Femur (tissue), 1 donor: ENCODE measurements around the gene FUOM.
A peak's percentile ranks its signal among the peaks of the same experiment; 100 is the strongest.

ENCODE experiments used
- DNase-seq: peaks from one replicate; pipeline ENCODE4 v3.0.0-alpha.2; 2017

The FUOM gene

DNA sequence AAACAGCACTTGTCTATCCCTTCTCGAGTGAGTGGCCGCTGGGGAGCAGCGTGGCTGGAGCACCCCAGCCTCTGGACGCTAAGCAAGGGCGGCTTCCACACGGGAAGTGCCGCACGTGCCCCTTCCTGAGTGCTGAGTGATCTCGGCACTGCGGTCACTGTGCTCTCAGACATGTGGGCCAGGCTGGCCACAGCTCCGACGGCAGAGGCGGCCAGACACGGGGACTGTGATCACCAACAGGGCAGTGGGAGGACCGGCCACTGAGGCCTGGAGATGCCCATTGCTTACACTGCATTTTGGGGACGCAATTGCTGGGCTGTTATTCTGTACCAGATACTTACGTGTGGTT, 8.3 kb upstream of the FUOM start:
- DNase-seq = no peak

DNA sequence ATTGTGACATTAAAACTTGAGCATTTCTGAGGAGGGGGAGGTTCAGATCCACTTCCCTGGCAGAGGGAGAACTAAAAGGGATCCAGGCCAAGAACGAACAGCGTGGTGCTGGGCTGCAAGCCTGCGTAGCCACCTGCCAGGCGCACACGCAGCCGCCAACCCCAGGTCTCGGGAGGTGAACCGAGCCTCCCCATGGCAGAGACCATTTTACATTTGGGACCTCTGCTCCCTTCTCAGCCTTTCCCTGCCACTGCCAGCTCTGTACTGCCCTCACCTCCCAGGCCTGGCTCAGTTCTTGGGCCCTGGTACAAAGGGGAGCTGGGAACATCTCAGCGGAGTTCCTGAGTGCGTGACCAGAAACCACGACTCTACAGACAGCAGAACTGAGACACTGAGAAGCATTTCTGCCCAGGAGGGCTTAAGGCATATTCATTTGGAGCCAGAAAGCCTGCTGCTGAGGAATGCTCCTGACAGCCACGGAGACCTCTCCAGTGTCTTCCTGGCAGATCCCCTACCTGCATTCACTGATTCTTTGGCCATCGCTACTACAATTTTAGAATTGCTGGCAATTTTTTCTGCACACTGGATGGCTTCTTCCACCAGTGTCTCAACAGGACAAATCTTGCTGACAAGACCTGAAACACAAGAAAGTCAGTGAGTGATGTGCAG, 7.8 kb upstream of the FUOM start:
- no peak for DNase-seq

DNA sequence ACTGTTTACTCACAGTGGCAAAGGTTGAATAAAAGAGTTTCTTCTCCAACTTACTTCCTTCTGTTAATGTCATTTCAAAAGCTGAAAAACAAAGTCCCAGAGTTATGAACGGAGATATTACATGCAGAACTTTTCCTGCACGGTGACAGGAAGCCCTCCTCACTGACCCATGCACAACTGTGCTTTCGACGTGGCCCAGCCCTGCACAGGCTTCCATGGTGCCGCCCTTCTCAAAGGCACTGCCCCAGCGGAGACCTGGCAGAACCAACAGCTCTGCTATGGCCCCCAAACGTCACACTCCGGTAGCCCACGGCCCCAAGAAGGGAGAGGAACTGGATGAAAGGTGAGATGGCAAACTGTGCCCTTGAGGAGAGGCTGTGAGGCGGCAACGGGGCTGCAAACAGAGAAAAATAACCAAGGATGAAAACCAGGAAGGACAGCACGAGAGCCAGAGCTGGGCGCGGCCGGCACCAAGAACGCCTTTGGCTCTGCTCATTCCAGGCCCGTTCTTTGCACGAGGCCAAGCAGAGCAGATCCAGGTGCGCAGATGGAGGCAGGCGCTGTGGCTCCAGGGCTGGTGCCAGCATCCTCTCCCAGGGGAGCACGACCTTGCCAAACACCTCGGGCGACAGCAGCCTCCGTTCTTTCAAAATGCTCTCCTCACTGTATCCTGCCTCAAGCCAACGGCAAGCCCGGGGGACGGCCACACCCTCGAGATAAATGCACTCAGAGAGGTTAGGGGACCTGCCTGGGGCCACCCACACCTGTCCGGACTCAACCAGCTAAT, 7.0 kb upstream of the FUOM start:
- DNase-seq = no peak

DNA sequence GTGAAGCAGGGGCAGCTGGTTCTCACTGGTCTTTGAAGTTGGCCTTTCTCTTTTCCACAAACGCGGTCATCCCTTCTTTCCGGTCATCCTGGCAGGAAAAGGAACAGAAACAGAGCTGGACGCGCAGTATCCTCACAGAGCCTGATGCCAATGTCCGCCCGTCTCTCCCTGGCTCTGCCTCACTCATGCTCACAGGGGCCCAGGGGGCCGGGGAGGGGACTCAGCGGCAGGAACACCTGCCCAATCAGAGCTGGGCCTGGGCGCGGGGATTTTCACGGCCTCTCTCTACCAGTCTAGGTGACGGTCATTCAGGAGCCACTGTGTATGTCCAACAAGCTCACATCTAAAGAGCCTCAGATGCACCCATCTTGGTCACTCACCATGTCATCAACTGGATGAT, 5.0 kb upstream of the FUOM start:
- peak; percentile 13 for DNase-seq

DNA sequence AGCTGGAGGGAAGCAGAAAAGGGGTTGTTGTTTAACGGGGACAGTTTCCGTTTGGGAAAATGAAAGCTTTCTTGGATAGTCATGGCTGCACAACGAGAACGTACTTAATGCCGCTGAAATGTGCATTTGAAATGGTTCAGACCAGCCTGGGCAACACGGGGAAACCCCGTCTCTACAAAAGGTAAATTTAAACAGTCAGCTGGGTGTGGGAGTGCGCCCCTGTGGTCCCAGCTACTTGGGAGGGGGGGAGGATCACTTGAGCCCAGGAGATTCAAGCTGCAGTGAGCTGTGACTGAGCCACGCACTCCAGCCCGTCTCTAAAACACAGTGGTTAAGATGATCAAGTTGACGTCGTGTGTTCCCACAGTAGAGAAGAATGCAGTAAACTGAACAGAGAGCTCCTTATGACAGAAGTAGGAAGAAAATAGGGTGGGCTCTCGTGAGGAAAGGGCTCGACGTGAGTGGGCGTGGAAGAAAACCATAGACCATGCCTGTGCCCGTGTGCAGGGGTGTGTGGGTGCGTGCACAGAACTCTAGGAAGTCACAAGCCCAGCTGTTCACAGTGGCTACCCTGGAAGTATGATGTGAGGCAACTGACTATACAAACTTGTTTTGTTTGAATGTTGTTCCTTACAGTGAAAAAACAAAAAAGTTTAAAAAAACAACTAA, 4.1 kb upstream of the FUOM start:
- DNase-seq = no peak

DNA sequence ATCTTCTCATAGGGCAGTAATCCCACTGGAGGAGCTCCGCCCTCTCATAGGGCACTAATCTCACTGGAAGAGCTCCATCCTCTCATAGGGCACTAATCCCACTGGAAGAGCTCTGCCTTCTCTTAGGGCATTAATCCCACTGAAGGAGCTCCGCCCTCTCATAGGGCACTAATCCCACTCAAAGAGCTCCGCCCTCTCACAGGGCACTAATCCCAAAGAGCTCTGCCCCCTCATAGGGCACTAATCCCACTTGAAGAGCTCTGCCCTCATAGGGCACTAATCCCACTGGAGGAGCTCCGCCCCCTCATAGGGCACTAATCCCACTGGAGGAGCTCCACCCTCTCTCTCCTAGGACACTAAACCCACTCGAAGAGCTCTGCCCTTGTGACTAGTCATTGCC, 3.4 kb upstream of the FUOM start:
- DNase-seq = no peak

DNA sequence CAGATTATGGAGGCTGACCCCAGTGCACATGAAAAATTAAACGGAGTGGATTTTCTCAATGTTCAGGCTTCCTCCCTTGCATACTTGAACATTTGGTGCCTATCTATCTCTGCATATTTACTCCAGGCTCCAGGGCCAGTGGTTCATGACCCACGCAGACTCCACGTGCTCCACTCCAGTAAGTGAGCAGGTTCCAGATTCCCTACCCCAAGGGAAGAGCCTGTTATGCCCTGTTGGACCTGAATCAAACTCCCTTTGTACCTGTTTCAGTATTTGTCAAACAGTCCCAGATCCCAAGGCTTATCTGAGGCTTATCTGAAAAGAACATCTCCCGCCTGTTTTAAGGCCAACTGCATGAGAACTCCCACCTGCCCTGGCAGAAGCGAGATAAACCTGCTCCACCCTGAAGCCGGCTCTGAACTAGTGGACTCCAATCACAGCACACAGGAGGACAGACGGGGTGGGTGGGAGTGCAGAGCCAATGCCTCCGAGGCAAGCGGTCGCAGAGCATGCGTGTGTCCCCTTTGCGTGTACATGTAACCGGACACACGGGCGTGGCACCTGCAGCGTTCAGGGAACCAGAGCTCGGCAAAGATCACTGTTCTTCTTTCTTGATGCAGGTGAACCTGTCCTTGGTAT, 2.3 kb upstream of the FUOM start:
- no peak for DNase-seq

DNA sequence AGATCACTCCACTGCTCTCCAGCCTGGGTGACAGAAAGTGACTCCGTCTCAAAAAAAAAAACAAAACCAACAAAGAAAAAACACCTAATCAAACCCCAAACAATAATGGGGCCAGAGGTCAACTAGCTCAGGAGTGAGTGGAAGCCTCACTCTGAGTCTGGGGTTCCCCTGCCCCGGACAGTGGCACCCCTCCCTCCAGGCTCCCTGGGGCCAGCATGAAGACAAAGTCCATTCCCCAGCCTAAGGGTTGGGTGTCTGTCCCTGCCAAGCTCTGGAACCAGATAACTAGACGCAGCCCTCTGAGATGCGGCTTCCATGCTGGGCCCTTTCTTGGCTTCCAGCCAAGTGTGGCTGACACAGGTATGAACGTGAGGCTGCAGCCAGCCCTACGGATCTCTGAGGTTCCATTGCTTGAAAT, 1.7 kb upstream of the FUOM start:
- DNase-seq = no peak

DNA sequence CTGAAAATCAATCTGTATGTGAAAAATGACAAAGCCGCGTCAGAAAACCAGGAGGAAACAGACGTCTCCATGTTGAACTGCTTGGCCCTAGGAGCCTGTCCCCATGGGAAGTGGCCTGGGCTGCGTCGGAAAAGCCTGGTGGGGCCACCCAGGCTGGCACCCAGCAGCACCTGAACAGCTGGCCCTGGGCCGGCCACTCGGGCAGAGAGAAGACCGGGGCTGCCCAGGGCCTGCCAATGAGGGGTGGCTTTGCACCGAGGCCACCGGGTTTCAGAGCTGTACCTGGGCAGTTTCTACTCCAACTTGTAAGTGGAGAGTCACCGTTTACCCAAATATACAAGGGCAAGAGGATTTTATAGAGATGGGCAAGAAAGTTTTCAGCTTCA, 1.1 kb upstream of the FUOM start:
- no peak for DNase-seq

DNA sequence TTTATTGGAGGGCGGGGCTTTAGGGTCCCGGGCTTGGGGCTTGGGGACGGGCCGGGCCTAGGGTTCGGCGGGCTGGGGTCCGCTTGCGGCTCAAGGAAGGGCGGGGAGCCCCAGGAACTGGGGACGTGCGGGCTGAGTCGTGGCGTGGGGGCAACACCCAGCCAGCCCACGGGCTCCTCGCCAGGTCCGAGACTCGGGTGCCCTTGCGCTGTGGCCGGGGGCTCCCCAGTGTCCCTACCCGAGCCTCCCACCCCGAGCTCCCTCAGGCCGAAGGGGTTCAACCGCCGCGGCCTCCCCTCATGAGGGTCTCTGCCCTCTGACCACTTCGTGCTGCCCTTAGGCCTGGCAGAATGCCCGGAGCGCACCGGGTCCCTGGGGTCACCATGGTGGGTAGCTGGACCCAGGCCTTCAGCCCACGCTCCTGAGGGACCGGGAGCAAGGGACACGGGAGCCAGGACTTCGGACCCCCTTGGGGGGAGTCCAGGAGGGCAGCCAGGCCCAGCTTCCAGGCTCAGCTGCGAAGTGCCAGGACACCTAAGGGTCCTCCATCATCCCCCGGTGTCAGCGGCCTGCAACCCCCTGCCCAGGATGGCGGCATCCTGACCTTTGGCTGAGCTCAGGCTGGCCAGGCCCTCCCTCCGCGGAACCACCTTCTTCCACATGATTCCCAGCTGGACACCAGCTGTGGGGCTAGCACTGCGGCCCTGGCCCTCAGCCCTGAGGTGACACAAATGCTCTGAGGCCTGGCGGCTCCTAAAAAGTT, 524 bp upstream of the FUOM start:
- DNase-seq = no peak

DNA sequence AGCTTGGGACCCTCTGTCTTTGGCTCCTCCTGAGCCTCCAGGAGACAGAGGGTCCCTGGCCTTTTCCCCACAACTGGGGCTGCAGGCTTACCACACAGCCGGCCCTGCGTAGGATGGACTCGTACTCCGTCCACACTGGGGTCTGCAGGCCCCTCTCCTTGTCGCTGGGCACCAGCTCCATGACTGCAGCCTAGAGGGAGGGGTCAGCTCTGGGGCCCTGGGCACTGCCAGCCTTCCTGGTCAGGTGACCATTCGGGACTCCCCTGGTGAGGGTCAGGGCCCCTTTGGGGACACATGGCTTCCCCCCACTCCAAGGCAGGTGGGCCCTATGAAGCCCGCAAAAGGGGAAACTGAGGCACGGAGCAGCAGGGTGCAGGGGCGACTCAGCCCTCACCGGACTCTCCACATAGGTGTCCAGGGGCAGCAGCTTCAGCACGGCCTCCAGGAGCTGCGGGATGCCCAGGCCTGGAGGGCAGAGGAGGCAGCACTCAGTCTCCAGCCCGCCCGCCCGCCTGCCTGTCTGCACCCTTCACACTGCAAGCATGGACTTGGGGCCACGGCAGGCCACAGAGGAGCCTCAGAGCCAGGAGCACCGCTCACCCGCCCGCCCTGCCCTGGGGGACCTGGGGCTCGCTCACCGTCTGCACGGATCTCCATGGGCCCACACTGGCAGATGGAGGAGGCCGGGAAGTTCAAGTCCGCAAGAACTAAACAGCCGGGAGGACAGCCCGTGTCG, 1.1 kb downstream of the FUOM start:
- DNase-seq = no peak

DNA sequence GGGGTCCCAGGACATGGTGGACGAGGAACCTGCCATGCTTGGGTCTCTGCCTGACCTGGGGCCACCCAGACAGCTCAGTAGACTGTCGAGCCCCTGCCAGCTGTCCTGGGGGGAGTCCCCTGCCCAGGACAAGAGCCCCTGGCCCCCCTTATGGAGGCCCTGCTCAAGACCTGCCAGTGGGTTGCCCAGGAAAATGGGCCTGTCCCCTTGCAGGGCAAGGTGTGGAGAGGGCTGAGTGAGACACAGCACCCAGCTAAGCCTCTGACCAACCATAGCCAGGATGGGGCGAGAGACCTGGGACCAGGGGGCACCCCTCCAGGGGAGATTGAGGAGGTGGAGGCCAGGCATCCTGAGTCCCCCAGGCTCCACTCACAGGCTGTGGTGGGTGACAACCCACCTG, 1.8 kb downstream of the FUOM start:
- no peak for DNase-seq

DNA sequence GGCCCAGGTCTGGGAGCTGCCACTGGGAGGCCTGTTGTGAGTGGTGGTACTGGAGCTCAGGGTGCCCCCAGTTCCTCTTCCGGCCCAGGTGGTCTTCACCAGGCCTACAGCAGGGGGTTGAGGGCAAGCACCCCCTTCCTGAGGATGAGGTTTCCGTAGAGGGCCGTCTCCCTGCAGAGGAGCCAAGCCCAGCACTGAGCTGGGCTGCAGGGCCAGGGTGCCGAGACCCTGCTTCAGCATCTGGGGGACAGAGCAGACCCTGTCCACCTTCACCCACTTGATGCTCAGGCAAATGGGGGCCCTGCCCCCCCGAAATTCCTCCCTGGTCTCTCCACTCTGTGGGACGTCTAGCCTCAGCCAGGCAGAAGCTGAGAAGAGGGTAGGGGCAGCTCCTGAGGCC, 2.6 kb downstream of the FUOM start:
- DNase-seq = no peak

DNA sequence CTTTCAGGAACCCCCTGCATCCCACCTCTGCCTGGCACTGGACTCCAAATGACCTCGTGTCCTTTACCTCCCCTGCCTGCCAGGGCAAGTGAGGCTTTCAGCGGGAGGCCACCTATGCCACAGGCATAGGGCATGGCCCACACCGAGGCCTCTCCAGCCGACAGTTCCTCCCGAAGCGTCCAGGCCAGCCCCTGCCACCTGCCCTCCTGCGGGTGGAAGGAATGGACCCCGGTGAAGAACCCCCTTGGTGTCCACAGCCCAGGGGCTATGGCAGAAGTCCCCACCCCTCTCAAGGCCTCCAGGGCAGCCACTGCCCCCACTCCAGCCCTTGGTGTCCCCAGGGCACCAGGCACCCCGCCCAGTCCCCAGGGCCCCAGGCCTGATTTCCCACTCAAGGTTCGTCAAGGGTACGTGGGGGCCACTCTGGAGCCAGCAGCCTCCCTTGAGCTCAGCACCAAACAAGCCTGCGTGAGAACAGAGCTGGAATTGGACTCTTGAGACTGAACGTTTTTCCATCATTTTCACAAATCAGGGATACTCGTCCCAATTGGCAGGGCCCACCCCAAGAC, 3.1 kb downstream of the FUOM start:
- no peak for DNase-seq

DNA sequence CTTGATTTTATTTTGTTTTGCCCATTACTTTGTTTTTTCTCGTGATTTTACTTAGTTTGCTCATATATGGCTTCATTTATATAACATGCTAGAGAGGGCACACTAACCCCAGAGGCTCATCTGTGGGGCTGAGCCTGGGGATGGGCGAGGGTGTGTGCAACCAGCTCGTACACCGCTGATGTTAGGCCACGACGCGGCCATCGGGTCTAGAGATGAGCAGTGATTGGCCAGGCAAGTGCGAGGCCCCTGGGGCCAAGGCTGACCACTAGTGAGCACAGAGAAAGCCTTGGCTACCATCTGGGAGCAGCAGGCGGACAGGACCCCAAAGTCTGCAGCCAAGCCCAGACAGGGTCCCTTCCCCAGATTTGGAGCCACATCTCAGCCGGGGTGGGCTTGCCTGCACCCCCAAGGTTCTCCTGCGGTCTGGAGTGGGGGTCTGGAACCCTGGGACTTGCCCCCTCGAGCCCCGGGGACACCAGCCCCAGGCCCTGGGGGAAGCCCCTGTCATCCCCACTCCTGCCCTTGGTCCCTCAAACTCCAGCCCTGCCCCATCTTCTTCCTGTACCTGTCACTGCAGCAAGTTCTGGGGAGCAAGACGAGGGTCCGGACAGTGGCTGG, 3.7 kb downstream of the FUOM start:
- no peak for DNase-seq

DNA sequence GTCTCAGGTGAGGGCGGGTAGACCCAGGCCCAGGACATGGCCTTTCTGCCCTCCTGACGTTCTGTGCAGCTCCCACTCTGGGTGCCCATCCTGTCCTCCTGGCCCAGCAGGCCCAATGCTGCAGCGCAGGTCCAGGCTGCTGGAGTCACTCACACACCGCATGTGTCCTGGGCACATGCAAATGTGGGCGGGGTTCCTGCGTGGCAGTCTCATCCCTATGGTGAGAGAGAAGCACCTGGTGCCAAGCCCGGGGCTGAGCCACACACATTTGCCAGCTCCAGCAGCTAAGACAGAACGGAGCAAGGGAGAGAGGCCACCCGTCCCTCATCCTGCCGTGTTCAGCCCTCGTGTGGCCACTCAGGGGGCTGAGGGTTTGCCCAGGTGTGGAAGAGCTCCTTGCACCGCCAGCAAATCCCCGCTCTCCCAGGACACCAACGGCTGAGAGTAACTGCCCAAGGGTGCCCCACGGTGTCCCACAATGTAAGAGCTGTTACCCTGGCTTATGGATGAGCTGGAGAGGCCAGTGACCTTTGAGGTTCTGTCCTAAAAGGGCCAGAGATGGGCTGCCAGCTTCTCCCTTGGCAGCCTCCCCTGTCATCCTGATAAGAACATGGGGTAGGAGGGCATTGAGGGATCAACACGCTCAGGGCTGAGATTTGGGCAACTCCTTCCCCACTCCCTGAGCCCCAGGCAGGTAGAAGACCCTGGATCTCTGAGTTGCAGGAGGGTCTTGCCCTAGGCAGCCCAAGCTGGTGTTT, 4.4 kb downstream of the FUOM start:
- no peak for DNase-seq

DNA sequence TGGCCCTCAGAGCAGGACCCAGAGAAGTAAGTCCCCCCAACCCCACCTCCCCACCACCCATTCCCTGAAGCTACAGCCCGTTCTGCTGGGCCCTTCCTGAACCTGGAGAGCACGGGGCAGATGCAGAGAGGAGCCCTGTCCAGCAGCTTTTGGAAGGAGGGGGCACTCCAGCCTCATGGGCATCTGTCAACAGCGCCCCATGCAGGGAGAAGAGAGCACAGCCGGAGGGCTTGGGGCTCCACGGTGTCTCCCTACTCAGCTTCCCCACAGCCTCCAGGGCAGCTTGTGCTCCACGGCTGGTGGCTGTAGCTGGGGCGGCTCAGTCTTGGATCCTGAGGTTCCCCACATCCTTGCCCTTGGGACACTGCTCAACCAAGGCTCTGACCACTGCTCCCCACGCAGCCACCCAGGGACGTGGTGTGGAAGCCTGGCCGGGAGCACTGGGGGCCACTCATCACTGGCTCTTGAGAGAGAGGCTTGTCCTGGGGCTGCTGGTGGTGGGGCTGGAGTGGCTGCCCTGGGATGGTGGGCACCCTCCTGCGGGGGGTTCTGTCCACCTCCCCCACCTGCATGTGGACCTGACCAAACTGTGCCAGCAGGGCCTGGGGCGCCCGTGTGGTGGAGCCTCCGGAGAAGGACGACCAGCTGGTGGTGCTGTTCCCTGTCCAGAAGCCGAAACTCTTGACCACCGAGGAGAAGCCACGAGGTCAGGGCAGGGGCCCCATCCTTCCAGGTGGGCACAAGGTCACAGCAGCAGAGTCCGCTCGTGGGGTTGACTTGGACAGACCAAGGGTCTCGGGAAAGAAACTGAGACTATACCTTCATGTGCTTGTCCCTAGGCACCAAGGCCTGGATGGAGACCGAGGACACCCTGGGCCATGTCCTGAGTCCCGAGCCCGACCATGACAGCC, 6.2 kb downstream of the FUOM start:
- no peak for DNase-seq

DNA sequence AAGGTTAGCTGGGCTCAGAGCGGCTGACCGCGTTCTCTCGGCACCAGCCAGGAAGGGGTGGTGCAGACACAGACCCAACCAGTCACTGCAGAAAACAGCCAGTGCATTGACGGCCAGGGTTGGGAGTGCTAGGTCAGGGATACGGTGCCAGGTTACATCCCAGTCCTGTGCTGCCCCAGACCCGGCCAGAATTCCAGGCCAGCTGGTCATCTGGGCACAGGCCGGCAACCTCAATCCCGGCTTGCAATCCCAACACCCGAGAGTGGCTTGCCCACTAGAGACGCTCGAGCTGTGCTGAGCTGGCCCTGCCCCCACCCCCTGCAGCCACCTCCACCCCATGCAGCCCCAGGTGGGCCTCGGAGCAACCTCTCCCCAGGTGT, 6.9 kb downstream of the FUOM start:
- DNase-seq = no peak

DNA sequence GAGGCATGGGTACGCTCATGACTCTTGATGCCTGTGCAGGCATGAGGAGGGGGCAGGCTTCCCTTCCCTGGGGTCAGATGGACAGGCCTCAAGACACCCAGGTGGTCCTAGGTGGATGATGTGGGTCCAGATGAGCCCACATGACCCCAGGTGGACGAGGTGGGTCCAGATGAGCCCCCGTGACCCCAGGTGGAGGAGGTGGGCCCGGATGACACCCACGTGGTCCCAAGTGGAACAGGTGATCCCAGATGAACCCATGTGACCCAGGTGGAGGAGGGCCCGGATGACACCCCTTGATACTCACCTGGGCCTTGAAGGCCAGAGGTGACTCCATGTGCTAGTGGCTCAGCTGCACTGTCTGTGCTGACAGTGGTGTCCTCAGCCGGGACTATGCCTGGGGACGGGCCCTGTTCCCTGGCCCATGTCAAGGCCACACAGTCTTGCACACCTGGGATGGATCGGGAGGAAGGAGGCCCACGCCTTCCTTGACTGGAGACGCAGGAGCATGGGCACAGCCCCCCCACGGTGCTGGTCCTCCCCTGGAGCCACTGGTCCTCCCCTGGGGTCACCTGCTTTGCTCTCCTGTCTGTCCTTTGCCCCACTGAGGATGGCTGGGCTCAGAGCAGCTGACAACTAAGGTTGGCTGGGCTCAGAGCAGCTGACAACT, 7.4 kb downstream of the FUOM start:
- DNase-seq = no peak
